ENCODE results near the gene UQCRC1. TPM values are rescaled to one million over a fixed set of nuclear protein-coding genes. Genes with fewer than 3 reads are reported as not detected.

UQCRC1 gene
- total RNA-seq, 2 experiments from 2014 or later: 144 to 148 TPM

DNA sequence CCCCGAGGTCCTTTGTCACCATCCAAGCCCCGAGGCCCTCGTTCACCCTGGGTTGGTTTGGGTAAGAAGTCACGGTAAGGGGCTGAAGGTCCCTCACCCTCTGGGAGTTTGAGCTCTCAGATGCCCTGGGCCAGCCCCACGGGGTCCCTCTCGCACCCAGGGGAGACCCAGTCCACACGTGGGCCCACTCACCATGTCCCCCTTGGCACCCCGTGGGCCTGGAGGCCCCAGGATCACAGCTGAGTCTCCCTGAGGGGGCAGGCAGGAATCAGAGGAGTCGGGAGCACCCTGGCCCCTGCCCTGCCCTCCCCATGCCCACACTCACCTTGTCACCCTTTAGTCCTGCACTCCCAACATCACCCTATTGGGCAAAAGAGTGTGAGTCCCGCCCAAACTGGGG is 40.0 kb downstream of the UQCRC1 start:
- no peaks in the 10 kb centered on the region for H3K9me3 Mint-ChIP-seq

GRCh38 chr3:48568476-48568875 is 41.0 kb downstream of the UQCRC1 start:
- ATAC-seq (ENCODE audit: low read depth): no peak
- no peaks in the 10 kb centered on the region for H3K9me3 Mint-ChIP-seq
- H3K4me3 Mint-ChIP-seq: no peak overlapping the region

More for the DNA sequence above, 40.0 kb downstream of the UQCRC1 start:
- Mint-ChIP-seq H3K4me1 (peaks cover 11% of the 10 kb centered on the region), H3K27ac (peak overlapping the region; percentile 13), H3K4me3 (no peak overlapping the region), H3K27me3 (no peaks in the 10 kb centered on the region), H3K36me3 (no peaks in the 10 kb centered on the region)
- DNase-seq: no peak
- no peak for ATAC-seq (ENCODE audit: low read depth)
- POLR2A ChIA-PET: no interaction called here

DNA sequence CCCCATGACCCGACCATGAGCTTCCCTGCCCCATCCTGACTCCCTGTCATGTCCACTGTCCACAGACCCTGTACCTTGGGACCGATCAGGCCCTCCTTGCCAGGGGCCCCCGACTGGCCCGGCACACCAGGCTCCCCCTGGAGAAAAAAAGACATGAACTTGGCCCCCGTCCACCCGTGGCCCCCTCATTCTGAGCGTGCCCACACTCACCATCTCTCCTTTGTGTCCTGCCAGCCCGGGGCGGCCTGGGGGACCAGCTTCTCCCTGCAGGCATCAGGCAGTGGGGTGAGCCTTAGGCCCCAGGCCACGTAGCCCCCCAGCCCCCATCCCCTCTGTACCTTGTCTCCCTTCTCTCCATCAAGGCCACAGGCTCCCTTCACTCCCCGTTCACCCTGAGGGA is 41.9 kb downstream of the UQCRC1 start:
- ATAC-seq (ENCODE audit: low read depth) (no peak), DNase-seq (no peak)
- POLR2A ChIA-PET: no interaction called here
- Mint-ChIP-seq H3K27ac (peak overlapping the region; percentile 25), H3K9me3 (no peaks in the 10 kb centered on the region), H3K4me1 (peaks cover 14% of the 10 kb centered on the region), H3K36me3 (no peaks in the 10 kb centered on the region), H3K27me3 (no peaks in the 10 kb centered on the region), H3K4me3 (no peak overlapping the region)

More at GRCh38 chr3:48568476-48568875, 41.0 kb downstream of the UQCRC1 start:
- no peak for DNase-seq
- Mint-ChIP-seq H3K27ac (no peak overlapping the region), H3K36me3 (no peaks in the 10 kb centered on the region), H3K27me3 (no peaks in the 10 kb centered on the region), H3K4me1 (peaks cover 11% of the 10 kb centered on the region)
- POLR2A ChIA-PET: no interaction called here

GRCh38 chr3:48567090-48567489 is 42.4 kb downstream of the UQCRC1 start:
- DNase-seq (no peak), ATAC-seq (ENCODE audit: low read depth) (no peak)
- POLR2A ChIA-PET: no interaction called here
- Mint-ChIP-seq H3K4me1 (peaks cover 14% of the 10 kb centered on the region), H3K36me3 (no peaks in the 10 kb centered on the region), H3K27me3 (no peaks in the 10 kb centered on the region), H3K9me3 (no peaks in the 10 kb centered on the region), H3K4me3 (no peak overlapping the region), H3K27ac (peak overlapping the region; percentile 62)

DNA sequence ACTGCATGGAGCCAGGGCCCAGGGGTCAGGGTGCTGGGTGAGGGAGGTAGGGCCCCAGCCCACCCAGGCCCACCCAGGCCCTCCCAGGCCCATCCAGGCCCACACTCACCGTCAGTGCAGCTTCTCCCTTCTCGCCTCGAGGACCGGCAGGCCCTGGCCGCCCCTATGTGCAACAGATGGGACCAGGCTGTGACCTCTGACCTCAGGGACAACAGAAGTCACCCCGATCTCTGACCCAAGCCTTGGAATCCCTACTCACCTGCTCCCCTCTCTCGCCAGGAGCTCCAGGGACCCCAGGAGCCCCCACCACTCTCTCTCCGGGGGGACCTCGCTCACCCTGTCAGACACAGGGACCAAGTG is 43.1 kb downstream of the UQCRC1 start:
- Mint-ChIP-seq H3K9me3 (no peaks in the 10 kb centered on the region), H3K4me1 (peaks cover 14% of the 10 kb centered on the region), H3K27ac (no peak overlapping the region), H3K4me3 (no peak overlapping the region), H3K27me3 (no peaks in the 10 kb centered on the region), H3K36me3 (no peaks in the 10 kb centered on the region)
- POLR2A ChIA-PET: no interaction called here
- ATAC-seq (ENCODE audit: low read depth) (no peak), DNase-seq (no peak)

GRCh38 chr3:48565591-48566400 is 43.6 kb downstream of the UQCRC1 start:
- no peak overlapping the region for H3K4me3 Mint-ChIP-seq
- peak overlapping the region; percentile 64 for H3K27ac Mint-ChIP-seq
- no peaks in the 10 kb centered on the region for H3K36me3 Mint-ChIP-seq
- H3K27me3 Mint-ChIP-seq: no peaks in the 10 kb centered on the region
- H3K4me1 Mint-ChIP-seq: peaks cover 18% of the 10 kb centered on the region
- ATAC-seq (ENCODE audit: low read depth): no peak
- DNase-seq: no peak
- no peaks in the 10 kb centered on the region for H3K9me3 Mint-ChIP-seq
- POLR2A ChIA-PET: no interaction called here

DNA sequence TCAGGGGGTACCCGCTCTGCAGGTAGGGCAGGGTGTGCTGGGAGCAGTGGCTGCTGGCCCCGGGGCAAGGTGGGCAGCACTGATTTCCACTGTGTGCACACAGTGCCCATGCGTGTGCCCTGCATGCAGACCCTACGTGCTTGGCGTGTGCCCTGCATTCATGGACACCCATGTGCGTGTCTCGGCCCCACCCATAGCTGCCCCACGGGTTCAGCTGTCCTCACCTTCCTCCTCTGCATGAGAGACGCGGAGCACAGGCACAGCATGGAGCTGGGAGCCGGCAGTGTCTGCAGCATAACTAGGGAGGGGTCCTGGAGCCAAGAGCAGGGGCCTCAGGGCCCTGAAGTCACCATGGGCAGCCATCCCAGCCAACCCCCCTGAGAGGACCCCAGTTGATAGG is 44.3 kb downstream of the UQCRC1 start:
- H3K9me3 Mint-ChIP-seq: no peaks in the 10 kb centered on the region
- peak overlapping the region; percentile 64 for H3K27ac Mint-ChIP-seq
- H3K36me3 Mint-ChIP-seq: no peaks in the 10 kb centered on the region
- DNase-seq (no peak), ATAC-seq (ENCODE audit: low read depth) (no peak)
- H3K4me1 Mint-ChIP-seq: peaks cover 22% of the 10 kb centered on the region
- H3K27me3 Mint-ChIP-seq: no peaks in the 10 kb centered on the region
- POLR2A ChIA-PET: no interaction called here
- no peak overlapping the region for H3K4me3 Mint-ChIP-seq

- no peak for DNase-seq
- Mint-ChIP-seq H3K36me3 (no peaks in the 10 kb centered on the region), H3K9me3 (no peaks in the 10 kb centered on the region), H3K27ac (no peak overlapping the region), H3K27me3 (no peaks in the 10 kb centered on the region), H3K4me3 (no peak overlapping the region), H3K4me1 (peaks cover 26% of the 10 kb centered on the region)
- ATAC-seq (ENCODE audit: low read depth): no peak
- POLR2A ChIA-PET: no interaction called here
Measured at GRCh38 chr3:48564667-48565066, 44.8 kb downstream of the UQCRC1 start.

DNA sequence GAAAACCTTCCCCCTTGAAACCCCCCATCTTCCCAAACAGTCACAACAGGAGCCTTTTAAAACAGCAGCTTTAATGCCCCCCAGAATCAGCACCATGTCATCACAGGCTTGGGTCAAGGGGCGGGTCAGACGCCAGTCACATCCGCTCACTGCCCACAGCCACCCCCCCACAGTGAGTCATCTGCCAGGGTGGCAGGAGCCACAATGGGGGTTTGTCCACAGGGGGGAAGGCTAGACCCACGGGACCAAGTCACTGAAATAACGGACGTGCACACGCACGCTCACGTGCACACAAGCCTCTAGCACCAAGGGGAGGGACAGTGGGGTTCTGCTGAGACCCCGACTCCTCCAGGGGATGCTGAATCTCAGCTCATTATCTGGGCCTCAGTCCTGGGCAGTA is 45.4 kb downstream of the UQCRC1 start:
- Mint-ChIP-seq H3K36me3 (no peaks in the 10 kb centered on the region), H3K4me3 (no peak overlapping the region), H3K27me3 (no peaks in the 10 kb centered on the region), H3K4me1 (peaks cover 30% of the 10 kb centered on the region), H3K27ac (no peak overlapping the region), H3K9me3 (no peaks in the 10 kb centered on the region)
- DNase-seq: no peak
- no peak for ATAC-seq (ENCODE audit: low read depth)
- POLR2A ChIA-PET: no interaction called here

DNA sequence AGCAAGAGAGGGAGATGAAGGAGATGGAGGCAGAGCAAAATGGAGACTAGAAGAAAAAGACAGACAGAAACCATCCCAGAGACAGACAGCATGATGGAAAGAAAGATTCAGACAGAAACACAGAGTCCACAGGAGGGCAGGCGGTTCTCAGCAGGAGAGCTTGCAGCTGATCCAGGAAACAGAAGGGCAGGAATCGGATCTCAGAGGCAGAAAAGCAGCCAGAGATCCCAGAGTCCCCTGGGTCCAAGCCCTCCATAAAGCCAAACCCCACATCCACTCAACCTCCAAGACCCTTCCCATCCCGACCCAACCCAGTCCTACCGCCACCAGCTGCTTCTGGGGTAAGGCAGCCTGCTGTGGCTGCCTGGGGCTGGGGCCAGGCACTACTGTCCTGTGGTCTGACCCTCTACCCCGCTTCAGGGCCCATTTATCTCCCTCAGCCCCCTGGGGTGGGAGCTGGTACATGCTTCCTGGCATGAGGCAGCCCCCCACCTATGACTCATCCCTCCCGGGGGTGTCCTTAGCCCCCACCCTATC is 46.0 kb downstream of the UQCRC1 start, which contains the start of gene UCN2:
TSS of gene UCN2 (minus strand) at position 400 of the 537 bp plus-strand sequence. CDS start 657 bp downstream, outside the sequence.
- no peak for ATAC-seq (ENCODE audit: low read depth)
- Mint-ChIP-seq H3K27me3 (no peaks in the 10 kb centered on the region), H3K4me3 (no peak within 1 kb of the TSS), H3K36me3 (no peaks in the 10 kb centered on the region), H3K4me1 (peaks cover 36% of the 10 kb centered on the region), H3K9me3 (no peaks in the 10 kb centered on the region), H3K27ac (peak within 1 kb of the TSS; percentile 21)
- POLR2A ChIA-PET: no interaction called here
- DNase-seq: no peak

DNA sequence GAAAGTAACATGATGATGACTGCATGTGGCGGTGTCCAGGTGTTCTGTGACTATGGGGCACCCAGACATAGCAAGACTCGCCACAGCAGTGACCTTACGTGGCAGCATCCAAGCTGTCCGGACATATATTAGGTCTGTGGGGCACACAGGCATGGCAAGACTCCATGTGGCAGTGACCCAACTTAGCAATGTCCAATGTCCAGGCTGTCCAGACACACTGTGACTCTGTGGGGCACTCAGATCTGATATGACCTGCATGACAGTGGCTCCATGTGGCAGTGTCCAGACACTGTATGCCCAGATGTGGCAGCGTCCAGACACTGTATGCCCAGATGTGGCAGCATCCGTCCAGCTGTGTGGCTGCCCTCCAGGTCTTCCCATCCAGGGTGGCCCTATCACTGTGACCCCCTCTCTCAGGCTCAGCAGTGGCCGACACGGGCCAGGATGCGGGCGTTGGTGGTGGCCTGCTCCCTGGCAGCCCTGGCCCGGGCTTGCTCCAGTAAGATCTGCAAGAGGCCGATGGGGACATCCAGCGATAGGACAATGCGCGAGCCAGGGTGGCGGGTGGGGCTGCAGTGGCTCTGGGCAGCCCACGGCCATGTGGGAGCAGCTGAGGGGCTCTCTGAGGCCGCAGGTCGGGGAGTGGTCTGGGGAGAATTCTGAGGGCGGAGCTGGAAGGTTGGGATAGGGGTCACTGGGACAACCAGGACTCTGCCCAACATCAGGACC is 46.9 kb downstream of the UQCRC1 start:
- no peak overlapping the region for H3K27ac Mint-ChIP-seq
- H3K27me3 Mint-ChIP-seq: no peaks in the 10 kb centered on the region
- peaks cover 39% of the 10 kb centered on the region for H3K4me1 Mint-ChIP-seq
- H3K4me3 Mint-ChIP-seq: no peak overlapping the region
- ATAC-seq (ENCODE audit: low read depth) (no peak), DNase-seq (no peak)
- POLR2A ChIA-PET: interaction anchor here (0.5 to 0.8 kb wide), 2 partner anchors 27 to 850 kb away, joined by 3 read pairs; no protein-coding TSS in a partner anchor
- H3K9me3 Mint-ChIP-seq: no peaks in the 10 kb centered on the region
- H3K36me3 Mint-ChIP-seq: no peaks in the 10 kb centered on the region

- Mint-ChIP-seq H3K9me3 (no peaks in the 10 kb centered on the region), H3K4me1 (peaks cover 36% of the 10 kb centered on the region), H3K4me3 (peak overlapping the region; percentile 81), H3K27me3 (no peaks in the 10 kb centered on the region), H3K27ac (peak overlapping the region; percentile 65), H3K36me3 (no peaks in the 10 kb centered on the region)
- ATAC-seq (ENCODE audit: low read depth) (no peak), DNase-seq (peak; percentile 54)
- POLR2A ChIA-PET: no interaction called here
Measured at GRCh38 chr3:48561045-48561736, 48.3 kb downstream of the UQCRC1 start.

DNA sequence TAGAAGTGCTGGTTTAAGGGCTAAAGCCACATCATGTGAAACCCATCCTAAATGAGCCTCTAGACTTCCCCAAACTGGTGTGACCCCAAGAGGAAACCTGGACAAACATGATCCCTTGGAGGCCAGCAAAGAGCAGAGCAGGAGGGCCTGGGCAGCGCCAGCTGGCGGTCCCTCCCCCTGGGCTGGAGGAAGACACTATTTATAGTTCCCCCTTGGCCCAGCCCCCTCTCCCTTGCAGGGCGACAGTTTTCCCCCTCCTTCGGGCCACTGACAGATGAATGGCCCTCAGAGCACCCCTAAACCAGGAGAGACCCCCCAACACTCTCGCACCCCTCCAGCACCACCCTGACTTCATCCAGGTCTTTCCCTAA is 48.8 kb downstream of the UQCRC1 start:
- DNase-seq (no peak), ATAC-seq (ENCODE audit: low read depth) (no peak)
- H3K36me3 Mint-ChIP-seq: peaks cover 1% of the 10 kb centered on the region
- H3K27ac Mint-ChIP-seq: peak overlapping the region; percentile 66
- peak overlapping the region; percentile 81 for H3K4me3 Mint-ChIP-seq
- peaks cover 35% of the 10 kb centered on the region for H3K4me1 Mint-ChIP-seq
- POLR2A ChIA-PET: interaction anchor here (0.6 kb wide), 1 partner anchor 73 kb away, joined by 3 read pairs; no protein-coding TSS in a partner anchor
- H3K9me3 Mint-ChIP-seq: no peaks in the 10 kb centered on the region
- no peaks in the 10 kb centered on the region for H3K27me3 Mint-ChIP-seq

Data from activated naive CD8-positive, alpha-beta T cell treated with anti-CD3 and anti-CD28 coated beads, Interleukin-2, amount 10 ng/mL, durations not matched to agents 7 days and 5 days (primary cell).